MG63 (cell line): ENCODE data around the gene SELENBP1. TPM values are rescaled to one million over a fixed set of nuclear protein-coding genes. Genes with fewer than 3 reads are reported as not detected.
"Not testable (repeated sequence)": the region's sequence is repeated elsewhere in the genome, so short reads cannot be mapped to it uniquely, and the experiment has no call there.

Experiments used
- DNase-seq: peaks from one replicate; pipeline ENCODE4 v3.0.0-alpha.2; 2020
- H3K27me3 ChIP-seq: fragments of 250-450 bp; sonication (Bioruptor Pico); 2 replicates; pipeline ENCODE4 v1.5.1; 2020; ENCODE audit warnings: mild to moderate bottlenecking, moderate library complexity
- H3K36me3 ChIP-seq: fragments of 250-450 bp; sonication (Bioruptor Pico); 2 replicates; pipeline ENCODE4 v1.5.1; 2020; ENCODE audit warnings: mild to moderate bottlenecking, moderate library complexity
- H3K4me3 ChIP-seq: fragments of 250-450 bp; sonication (Bioruptor Pico); 2 replicates; pipeline ENCODE4 v1.5.1; 2020; ENCODE audit warnings: mild to moderate bottlenecking, moderate library complexity
- H3K9me3 ChIP-seq: fragments of 250-450 bp; sonication (Bioruptor Pico); 2 replicates; pipeline ENCODE4 v1.5.1; 2020; ENCODE audit warnings: mild to moderate bottlenecking, moderate library complexity
- total RNA-seq: library from RNA; depleted of rRNA; stranded (reverse); fragments of >200 nt; shearing (Covaris generic); gene quantifications from 2 replicates; pipeline ENCODE4 v1.2.3, GENCODE V29; 2014; ENCODE audit warnings: low replicate concordance

SELENBP1 gene
- total RNA-seq, 1 experiment from 2014 or later, result 10.2 TPM

DNA sequence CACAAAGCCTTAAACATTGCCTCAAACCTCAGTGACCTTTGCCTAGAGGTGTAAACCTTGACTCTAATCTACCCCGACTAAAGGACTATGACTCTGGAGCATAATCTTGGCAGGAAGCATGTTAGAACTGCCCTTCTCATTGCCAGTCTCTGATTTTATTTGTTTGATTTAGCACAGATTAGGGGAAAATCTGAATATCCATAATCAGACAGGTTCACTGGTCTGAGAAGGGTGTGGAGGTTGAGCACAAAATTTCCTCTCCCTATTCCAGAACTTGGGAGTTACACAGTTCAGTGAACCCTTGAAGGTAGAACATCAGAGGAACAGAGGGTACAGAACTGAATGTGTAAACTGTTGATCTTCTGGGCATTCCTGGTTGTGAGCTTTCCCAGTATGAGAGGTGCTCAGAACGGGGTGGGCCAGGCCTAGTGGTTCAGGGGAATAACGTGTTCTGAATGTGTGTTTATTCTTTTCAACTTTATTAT is 18.6 kb upstream of the SELENBP1 start:
- Histone ChIP-seq H3K27me3 (no peaks in the 10 kb centered on the region), H3K36me3 (no peaks in the 10 kb centered on the region), H3K9me3 (peaks cover 9% of the 10 kb centered on the region), H3K4me3 (no peak overlapping the region)
- no peak for DNase-seq

DNA sequence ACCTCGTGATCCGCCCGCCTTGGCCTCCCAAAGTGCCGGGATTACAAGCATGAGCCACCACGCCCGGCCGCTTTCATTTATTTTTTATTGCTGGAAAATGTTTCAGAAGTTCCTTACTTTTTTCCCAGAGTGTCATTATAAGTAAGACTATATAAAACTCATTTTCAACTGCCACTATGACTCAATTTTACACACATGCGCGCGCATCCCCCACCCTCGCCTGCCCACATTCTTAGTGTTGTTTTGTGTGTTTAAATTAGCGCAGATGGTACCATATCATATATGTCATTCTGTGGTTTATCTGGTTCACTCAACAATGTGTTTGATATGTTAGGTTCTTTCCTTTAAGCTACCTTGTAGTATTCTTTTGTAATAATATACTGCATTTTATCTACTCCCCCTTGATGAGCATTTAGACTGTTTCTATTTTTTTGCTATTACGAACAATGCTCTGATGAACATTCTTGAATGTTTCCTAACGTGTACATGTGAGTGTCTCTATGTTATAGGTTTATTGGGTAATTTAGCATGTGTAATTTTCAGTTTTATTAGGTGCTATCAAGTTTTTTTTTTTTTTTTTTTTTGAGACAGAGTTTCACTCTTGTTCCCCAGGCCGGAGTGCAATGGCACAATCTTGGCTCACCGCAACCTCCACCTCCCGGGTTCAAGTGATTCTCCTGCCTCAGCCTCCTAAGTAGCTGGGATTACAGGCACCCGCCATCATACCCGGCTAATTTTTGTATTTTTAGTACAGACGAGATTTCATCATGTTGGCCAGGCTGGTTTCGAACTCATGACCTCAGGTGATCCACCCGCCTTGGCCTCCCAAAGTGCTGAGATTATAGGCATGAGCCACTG is 17.9 kb upstream of the SELENBP1 start:
- not testable (repeated sequence) for H3K36me3 ChIP-seq, DNase-seq, H3K27me3 ChIP-seq, H3K4me3 ChIP-seq, H3K9me3 ChIP-seq

DNA sequence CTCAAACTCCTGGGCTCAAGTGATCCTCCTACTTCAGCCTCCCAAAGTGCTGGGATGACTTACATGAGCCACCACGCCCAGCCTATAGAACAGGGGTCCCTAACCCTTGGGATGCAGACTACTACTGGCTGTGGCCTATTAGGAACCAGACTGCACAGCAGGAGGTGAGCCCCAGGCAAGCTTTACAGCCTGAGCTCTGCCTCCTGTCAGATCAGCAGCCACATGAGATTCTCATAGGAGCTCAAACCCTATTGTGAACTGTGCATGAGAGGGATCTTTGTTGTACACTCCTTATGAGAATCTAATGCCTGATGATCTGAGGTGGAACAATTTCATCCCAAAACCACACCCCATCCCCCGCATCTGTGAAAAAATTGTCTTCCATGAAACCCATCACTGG is 13.5 kb upstream of the SELENBP1 start:
- H3K36me3 ChIP-seq, result no peaks in the 10 kb centered on the region
- DNase-seq, result no peak
- no peaks in the 10 kb centered on the region for H3K9me3 ChIP-seq
- no peak overlapping the region for H3K4me3 ChIP-seq
- H3K27me3 ChIP-seq, result no peaks in the 10 kb centered on the region

DNA sequence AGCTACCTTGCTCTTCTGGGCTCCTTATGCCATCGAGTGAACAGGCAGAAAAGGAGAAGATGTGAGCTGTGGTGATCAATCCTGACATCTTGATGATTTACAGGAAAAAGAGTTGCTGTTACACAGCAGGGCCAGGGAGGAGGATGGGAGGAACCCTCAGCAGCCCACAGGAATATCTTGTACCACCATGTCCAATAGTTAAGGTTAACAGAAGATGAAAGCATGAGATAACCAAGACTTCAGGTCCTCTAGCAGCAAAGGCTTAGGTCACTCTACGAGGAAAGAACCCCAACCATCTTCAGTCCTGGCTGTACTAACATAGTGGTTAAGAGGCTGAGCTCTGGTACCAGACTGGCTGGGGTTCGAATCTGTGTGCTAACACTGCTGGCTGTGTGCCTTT is 12.1 kb upstream of the SELENBP1 start:
- no peaks in the 10 kb centered on the region for H3K36me3 ChIP-seq
- no peaks in the 10 kb centered on the region for H3K27me3 ChIP-seq
- DNase-seq, result no peak
- H3K4me3 ChIP-seq, result no peak overlapping the region
- no peaks in the 10 kb centered on the region for H3K9me3 ChIP-seq

DNA sequence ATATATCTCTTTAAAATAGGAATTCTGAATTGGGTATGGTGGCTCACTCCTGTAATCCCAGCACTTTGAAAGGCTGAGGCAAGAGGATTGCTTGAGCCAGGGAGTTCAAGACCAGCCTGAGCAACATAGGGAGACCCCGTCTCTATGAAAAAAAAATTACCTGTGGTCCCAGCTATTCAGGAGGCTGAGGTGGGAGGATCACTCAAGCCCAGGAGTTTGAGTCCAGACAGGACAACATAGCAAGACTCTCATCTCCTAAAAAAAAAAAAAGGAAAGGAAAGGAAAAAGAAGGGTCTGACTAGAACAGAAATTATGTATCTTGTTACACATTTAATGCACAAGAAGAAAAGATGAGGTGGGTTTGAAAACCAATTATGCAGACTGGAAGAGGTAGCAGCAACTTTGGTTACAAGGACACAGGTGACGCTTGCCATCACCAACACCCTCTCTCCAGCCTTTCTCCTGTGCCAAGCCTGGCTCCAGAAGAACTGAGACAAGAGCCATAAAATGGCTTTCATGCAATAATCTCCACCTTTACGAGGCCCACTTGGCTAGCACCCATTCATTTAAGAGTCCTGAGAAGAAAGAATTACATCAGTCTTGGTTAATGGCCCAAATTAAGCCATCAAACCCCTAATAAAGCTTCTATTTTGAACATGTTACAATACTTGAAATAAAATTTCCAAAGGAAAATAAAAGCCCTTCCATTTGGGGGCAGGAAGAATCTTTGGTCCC is 4.8 kb upstream of the SELENBP1 start:
- DNase-seq, result no peak
- no peaks in the 10 kb centered on the region for H3K27me3 ChIP-seq
- no peak overlapping the region for H3K4me3 ChIP-seq
- no peaks in the 10 kb centered on the region for H3K9me3 ChIP-seq
- no peaks in the 10 kb centered on the region for H3K36me3 ChIP-seq

DNA sequence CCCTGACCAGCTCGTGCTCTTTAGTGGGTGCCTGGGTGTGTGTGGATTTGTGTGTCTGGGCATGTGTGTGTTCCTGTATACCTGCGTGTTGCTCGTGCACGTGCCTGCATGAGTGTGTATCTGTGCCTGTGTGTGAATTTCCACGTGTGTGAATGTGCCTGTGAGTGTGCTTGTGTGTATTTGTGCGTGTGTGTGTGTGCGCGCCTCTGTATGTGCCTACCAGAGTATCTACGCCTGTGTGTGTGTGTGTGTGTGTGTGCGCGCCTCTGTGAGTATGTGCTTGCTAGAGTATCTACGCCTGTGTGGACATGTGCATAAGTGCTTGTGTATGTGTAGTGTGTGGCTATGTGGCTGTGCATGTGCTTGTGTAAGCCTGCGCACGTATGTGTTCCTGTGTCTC is 691 bp upstream of the SELENBP1 start:
- H3K9me3 ChIP-seq, result no peaks in the 10 kb centered on the region
- DNase-seq, result no peak
- H3K4me3 ChIP-seq, result no peak overlapping the region
- H3K27me3 ChIP-seq, result no peaks in the 10 kb centered on the region
- no peaks in the 10 kb centered on the region for H3K36me3 ChIP-seq

- no peaks in the 10 kb centered on the region for H3K36me3 ChIP-seq
- no peaks in the 10 kb centered on the region for H3K27me3 ChIP-seq
- DNase-seq, result peak; percentile 84
- no peaks in the 10 kb centered on the region for H3K9me3 ChIP-seq
- no peak overlapping the region; the same call in 1 of the 2 replicates for H3K4me3 ChIP-seq
Observed at GRCh38 chr1:151371370-151372057, 991 bp downstream of the SELENBP1 start.

DNA sequence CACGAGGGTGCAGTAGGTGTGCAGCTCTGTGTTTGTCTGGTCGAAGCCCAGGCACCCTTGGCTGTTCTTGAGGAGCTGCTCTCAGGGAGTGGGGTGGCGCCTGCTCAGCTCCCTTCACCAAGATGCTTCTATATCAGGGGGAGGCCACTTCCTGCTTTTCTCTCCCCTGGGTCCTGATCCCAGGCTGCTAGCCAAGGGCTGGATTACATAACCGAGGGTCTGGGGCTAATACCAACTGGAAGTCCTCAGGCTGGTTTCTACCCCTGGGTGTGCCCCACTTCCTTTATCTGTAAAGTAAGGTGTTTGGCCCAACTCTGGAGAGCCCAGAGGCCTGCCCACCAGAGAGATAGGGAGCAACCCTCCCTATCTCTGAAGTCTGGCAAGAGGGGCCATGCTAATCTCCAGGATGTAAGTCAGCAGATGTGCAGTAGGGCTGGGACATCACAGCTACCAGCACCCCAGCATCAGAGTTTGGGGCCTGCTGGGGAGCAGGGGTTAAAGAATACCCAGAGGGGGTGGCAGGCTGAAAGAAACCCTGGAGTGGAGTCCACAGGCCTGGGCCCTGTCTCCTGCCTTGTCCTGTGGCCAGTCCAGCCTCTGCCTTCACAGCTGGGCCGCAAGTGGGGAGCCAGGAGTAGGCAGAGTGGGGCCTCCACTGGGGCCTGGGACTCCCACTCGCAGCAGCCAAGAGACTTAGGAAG is 2.1 kb downstream of the SELENBP1 start:
- Histone ChIP-seq H3K27me3 (no peaks in the 10 kb centered on the region), H3K4me3 (no peak overlapping the region), H3K9me3 (no peaks in the 10 kb centered on the region), H3K36me3 (no peaks in the 10 kb centered on the region)
- no peak for DNase-seq

- Histone ChIP-seq H3K36me3 (no peaks in the 10 kb centered on the region), H3K27me3 (no peaks in the 10 kb centered on the region), H3K9me3 (no peaks in the 10 kb centered on the region), H3K4me3 (no peak overlapping the region)
- DNase-seq, result no peak
Observed at GRCh38 chr1:151369621-151370048, 2.9 kb downstream of the SELENBP1 start.

DNA sequence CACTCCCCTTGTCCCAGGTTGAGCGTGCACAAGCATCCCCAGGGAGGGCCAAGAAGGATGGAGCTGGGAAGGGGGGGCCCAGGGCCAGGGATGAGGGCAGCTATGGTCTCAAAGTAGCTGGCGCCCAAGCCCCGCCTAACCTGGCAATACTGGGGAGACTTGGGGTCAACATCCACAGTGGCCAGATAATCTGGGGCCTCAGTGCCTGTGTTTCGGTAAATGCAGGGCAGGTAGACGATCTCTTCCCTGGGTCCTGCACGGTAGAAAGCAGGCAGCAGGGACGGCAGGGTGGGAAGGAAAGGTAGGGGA is 3.2 kb downstream of the SELENBP1 start:
- Histone ChIP-seq H3K36me3 (no peaks in the 10 kb centered on the region), H3K27me3 (no peaks in the 10 kb centered on the region), H3K4me3 (no peak overlapping the region), H3K9me3 (no peaks in the 10 kb centered on the region)
- no peak for DNase-seq

DNA sequence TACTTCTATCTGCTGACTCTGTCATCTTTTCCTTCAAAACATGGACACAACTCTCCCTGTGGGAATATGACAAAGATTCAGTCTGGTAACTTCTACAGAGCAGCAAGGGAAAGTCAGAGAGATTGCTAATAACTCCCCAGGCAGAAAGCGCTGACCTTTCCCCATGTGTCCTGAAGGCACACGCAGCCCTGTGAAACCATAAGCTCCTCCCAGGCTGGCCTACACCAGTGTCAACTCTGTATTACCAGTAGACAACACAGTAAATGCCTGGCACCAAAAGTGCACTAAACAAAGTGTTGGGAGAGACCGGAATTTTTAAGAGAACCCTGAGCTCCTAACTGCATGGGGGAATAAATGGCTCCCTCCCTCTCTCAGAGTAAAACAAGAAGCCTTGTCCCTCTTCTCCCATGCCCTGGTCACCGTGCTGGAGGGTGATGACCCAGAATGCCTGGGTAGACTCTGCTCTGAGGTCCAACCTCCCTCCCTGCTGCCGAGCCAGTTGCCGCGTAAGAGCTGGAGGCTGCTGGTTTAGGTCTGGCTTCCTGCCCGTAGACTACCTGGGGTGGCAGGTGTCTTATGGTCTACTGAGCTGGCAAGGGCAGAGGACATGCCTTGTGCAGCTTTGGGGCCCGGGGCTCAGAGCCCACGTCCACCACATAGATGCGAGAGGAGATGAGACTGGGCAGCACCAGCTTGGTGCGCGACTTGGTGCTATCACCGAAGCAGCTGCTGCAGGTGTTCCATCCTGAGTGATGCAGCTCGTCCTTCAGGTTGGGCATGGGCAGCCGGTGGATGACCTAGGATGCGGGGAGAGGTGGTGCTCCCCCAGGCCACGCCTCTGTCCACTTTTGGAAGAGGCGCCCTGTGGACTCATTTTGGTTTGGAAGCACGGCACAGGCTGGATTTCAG is 3.9 kb downstream of the SELENBP1 start:
- Histone ChIP-seq H3K36me3 (no peaks in the 10 kb centered on the region), H3K27me3 (no peaks in the 10 kb centered on the region), H3K9me3 (no peaks in the 10 kb centered on the region; the same call in 1 of the 2 replicates), H3K4me3 (no peak overlapping the region)
- no peak for DNase-seq

- Histone ChIP-seq H3K9me3 (peaks cover 5% of the 10 kb centered on the region), H3K36me3 (no peaks in the 10 kb centered on the region), H3K4me3 (no peak overlapping the region), H3K27me3 (no peaks in the 10 kb centered on the region)
- DNase-seq, result no peak
Observed at GRCh38 chr1:151367658-151368392, 4.7 kb downstream of the SELENBP1 start.

DNA sequence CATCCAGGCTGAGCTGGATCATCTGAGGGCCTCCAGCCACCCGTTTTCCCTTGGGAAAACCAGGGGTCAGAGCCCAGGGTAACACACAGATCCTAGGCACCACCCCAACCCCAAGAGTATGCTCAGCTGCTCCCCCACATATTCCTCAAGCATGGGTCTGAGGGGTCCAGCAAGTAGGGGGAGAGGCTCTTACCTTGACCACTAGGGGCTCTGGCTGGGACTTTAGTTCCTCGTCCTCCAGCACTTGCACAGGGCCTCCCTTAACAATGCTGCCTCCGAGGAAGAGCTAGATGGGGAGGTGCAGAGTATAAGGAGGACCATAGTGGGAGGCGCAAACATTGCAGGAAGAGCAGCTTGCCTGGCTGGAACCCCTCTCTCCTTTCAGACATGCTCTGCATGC is 7.5 kb downstream of the SELENBP1 start:
- Histone ChIP-seq H3K9me3 (peaks cover 9% of the 10 kb centered on the region), H3K36me3 (no peaks in the 10 kb centered on the region)
- DNase-seq, result no peak

GRCh38 chr1:151362308-151363155 is 10.0 kb downstream of the SELENBP1 start:
- Histone ChIP-seq H3K4me3 (no peak overlapping the region), H3K9me3 (peaks cover 9% of the 10 kb centered on the region), H3K36me3 (no peaks in the 10 kb centered on the region), H3K27me3 (no peaks in the 10 kb centered on the region)
- DNase-seq, result no peak

More for the DNA sequence above, 7.5 kb downstream of the SELENBP1 start:
- no peaks in the 10 kb centered on the region for H3K27me3 ChIP-seq
- no peak overlapping the region for H3K4me3 ChIP-seq
